ENCODE results near the gene SLC35G6.

SLC35G6 gene

DNA sequence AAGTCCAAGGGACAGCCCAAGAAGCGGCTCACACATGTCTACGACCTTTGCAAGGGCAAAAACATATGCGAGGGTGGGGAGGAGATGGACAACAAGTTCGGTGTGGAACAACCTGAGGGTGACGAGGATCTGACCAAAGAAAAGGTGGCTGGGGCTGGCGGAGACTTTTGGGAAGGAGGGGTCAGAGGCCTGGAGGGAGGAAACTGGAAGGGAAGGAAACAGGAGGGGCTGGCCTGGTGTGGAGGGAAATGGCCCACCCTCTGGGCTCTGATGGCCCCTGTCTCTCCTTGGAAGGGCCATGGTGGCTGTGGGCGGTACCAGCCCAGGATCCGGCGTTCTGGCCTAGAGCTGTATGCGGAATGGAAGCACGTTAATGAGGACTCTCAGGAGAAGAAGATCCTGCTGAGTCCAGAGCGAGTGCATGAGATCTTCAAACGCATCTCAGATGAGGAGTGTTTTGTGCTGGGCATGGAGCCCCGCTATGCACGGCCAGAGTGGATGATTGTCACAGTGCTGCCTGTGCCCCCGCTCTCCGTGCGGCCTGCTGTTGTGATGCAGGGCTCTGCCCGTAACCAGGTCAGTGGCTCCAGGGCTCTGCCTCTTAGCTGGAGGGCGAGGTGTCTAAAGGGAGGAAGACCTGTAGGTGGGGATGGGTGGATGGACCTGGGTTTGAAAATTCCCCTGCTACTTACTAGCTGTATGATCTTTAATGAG is 15.4 kb downstream of the SLC35G6 start:
- Histone ChIP-seq H3K27ac (ENCODE audit: low read length) (no peak overlapping the region), H3K4me3 (ENCODE audit: low read depth in 1 of 2, low read length in 2 of 2) (no peak overlapping the region), H3K36me3 (ENCODE audit: control insufficient read depth in 1 of 2, insufficient read depth in 2 of 2, low read length in 2 of 2) (peaks cover 51 to 52% of the 10 kb centered on the region in 2 donors)

DNA sequence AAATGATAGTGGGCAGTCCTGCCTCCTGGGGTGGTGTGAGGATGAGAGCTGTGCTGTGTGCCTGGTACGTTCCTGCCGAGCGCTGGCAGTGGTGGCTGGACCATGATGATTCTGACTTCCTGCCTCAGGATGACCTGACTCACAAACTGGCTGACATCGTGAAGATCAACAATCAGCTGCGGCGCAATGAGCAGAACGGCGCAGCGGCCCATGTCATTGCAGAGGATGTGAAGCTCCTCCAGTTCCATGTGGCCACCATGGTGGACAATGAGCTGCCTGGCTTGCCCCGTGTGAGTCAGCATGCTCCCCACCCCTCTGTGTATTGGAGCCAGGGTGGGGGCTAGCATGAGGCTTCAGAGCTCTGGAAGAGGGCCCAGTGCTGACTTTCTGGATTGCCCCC is 16.0 kb downstream of the SLC35G6 start:
- no peak overlapping the region for H3K27ac ChIP-seq (ENCODE audit: low read length)
- H3K36me3 ChIP-seq (ENCODE audit: control insufficient read depth in 1 of 2, insufficient read depth in 2 of 2, low read length in 2 of 2): peaks cover 57 to 58% of the 10 kb centered on the region in 2 donors
- no peak overlapping the region for H3K4me3 ChIP-seq (ENCODE audit: low read depth in 1 of 2, low read length in 2 of 2)

More for the DNA sequence above, 15.4 kb downstream of the SLC35G6 start:
- peaks cover 0 to 3% of the 10 kb centered on the region in 2 donors for H3K4me1 ChIP-seq (ENCODE audit: control insufficient read depth in 1 of 2, insufficient read depth in 2 of 2, low read length in 2 of 2)
- H3K9me3 ChIP-seq (ENCODE audit: control insufficient read depth in 1 of 2, low read length in 2 of 2): no peaks in the 10 kb centered on the region
- H3K27me3 ChIP-seq (ENCODE audit: low read depth, low read length): no peaks in the 10 kb centered on the region

DNA sequence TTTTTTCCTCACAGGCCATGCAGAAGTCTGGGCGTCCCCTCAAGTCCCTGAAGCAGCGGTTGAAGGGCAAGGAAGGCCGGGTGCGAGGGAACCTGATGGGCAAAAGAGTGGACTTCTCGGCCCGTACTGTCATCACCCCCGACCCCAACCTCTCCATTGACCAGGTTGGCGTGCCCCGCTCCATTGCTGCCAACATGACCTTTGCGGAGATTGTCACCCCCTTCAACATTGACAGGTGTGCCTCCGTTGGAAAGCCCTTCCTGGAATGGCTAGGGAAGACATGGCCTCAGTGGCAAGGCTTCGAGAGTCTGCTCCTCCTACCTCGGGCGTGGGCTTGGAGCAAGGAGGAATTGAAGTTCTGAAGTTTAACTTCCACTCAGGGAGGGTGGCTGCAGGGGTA is 16.4 kb downstream of the SLC35G6 start:
- no peak overlapping the region for H3K4me3 ChIP-seq (ENCODE audit: low read depth in 1 of 2, low read length in 2 of 2)
- H3K27ac ChIP-seq (ENCODE audit: low read length): no peak overlapping the region
- peaks cover 61 to 63% of the 10 kb centered on the region in 2 donors for H3K36me3 ChIP-seq (ENCODE audit: control insufficient read depth in 1 of 2, insufficient read depth in 2 of 2, low read length in 2 of 2)
- peaks cover 0 to 3% of the 10 kb centered on the region in 2 donors for H3K4me1 ChIP-seq (ENCODE audit: control insufficient read depth in 1 of 2, insufficient read depth in 2 of 2, low read length in 2 of 2)
- no peaks in the 10 kb centered on the region for H3K9me3 ChIP-seq (ENCODE audit: control insufficient read depth in 1 of 2, low read length in 2 of 2)
- H3K27me3 ChIP-seq (ENCODE audit: low read depth, low read length): no peaks in the 10 kb centered on the region

More for the DNA sequence above, 16.0 kb downstream of the SLC35G6 start:
- Histone ChIP-seq H3K4me1 (ENCODE audit: control insufficient read depth in 1 of 2, insufficient read depth in 2 of 2, low read length in 2 of 2) (peaks cover 0 to 3% of the 10 kb centered on the region in 2 donors), H3K27me3 (ENCODE audit: low read depth, low read length) (no peaks in the 10 kb centered on the region), H3K9me3 (ENCODE audit: control insufficient read depth in 1 of 2, low read length in 2 of 2) (no peaks in the 10 kb centered on the region)

DNA sequence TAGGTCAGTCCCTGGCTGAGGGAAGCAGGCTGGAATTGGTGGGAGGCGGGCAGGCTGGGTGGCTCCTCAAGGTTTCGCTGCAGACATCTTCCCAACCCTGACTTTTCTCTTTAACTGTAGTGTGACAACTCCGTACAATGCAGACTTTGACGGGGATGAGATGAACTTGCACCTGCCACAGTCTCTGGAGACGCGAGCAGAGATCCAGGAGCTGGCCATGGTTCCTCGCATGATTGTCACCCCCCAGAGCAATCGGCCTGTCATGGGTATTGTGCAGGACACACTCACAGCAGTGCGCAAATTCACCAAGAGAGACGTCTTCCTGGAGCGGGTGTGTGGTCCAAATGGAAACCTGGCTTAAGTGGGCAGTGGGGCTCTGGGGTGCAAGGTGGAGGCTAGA is 17.9 kb downstream of the SLC35G6 start:
- H3K27ac ChIP-seq (ENCODE audit: low read length): no peak overlapping the region
- no peaks in the 10 kb centered on the region for H3K9me3 ChIP-seq (ENCODE audit: control insufficient read depth in 1 of 2, low read length in 2 of 2)
- H3K4me3 ChIP-seq (ENCODE audit: low read depth in 1 of 2, low read length in 2 of 2): no peak overlapping the region
- peaks cover 75 to 78% of the 10 kb centered on the region in 2 donors for H3K36me3 ChIP-seq (ENCODE audit: control insufficient read depth in 1 of 2, insufficient read depth in 2 of 2, low read length in 2 of 2)
- H3K27me3 ChIP-seq (ENCODE audit: low read depth, low read length): no peaks in the 10 kb centered on the region
- no peaks in the 10 kb centered on the region for H3K4me1 ChIP-seq (ENCODE audit: control insufficient read depth in 1 of 2, insufficient read depth in 2 of 2, low read length in 2 of 2)

DNA sequence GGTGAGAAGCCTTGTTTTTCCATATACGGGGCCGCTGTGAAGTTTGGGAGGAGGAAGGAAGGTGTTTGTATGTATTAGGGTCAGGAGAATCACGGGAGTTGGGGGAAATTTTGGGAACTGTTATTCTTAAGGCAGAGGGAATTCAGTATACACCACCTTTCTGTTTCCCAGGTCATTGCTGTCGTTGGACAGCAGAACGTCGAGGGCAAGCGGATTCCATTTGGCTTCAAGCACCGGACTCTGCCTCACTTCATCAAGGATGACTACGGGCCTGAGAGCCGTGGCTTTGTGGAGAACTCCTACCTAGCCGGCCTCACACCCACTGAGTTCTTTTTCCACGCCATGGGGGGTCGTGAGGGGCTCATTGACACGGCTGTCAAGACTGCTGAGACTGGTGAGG is 20.5 kb downstream of the SLC35G6 start:
- Histone ChIP-seq H3K27ac (ENCODE audit: low read length) (no peak overlapping the region), H3K4me3 (ENCODE audit: low read depth in 1 of 2, low read length in 2 of 2) (no peak overlapping the region), H3K36me3 (ENCODE audit: control insufficient read depth in 1 of 2, insufficient read depth in 2 of 2, low read length in 2 of 2) (peaks cover 71 to 89% of the 10 kb centered on the region in 2 donors), H3K27me3 (ENCODE audit: low read depth, low read length) (no peaks in the 10 kb centered on the region), H3K4me1 (ENCODE audit: control insufficient read depth in 1 of 2, insufficient read depth in 2 of 2, low read length in 2 of 2) (no peaks in the 10 kb centered on the region), H3K9me3 (ENCODE audit: control insufficient read depth in 1 of 2, low read length in 2 of 2) (no peaks in the 10 kb centered on the region)

DNA sequence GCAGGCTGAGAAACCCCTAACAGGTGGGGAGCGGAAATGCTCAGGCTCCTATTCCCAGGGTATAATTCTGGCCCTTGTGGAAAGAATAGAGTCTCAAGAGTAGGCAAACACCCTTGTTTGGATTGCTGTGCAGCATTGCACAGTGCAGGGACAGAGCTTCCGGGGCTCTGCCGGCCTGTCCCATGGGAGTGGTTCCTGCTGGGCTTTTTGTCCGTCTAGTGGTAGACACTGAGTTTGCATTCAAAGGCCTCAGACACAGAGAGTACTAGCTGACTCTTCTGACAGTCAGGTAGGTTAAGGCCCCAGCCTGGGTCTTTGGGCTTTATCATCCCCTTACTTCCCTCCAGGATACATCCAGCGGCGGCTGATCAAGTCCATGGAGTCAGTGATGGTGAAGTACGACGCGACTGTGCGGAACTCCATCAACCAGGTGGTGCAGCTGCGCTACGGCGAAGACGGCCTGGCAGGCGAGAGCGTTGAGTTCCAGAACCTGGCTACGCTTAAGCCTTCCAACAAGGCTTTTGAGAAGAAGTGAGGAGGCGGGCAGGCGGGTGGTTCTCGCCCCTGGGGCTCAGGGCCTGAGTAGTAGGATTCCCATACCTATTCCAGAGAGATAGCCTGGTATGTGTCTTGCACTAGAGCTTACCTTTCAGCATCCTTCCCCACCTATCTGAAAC is 21.1 kb downstream of the SLC35G6 start:
- peaks cover 66 to 89% of the 10 kb centered on the region in 2 donors for H3K36me3 ChIP-seq (ENCODE audit: control insufficient read depth in 1 of 2, insufficient read depth in 2 of 2, low read length in 2 of 2)
- H3K27me3 ChIP-seq (ENCODE audit: low read depth, low read length): no peaks in the 10 kb centered on the region
- no peaks in the 10 kb centered on the region for H3K9me3 ChIP-seq (ENCODE audit: control insufficient read depth in 1 of 2, low read length in 2 of 2)
- H3K27ac ChIP-seq (ENCODE audit: low read length): no peak overlapping the region
- no peak overlapping the region for H3K4me3 ChIP-seq (ENCODE audit: low read depth in 1 of 2, low read length in 2 of 2)
- no peaks in the 10 kb centered on the region for H3K4me1 ChIP-seq (ENCODE audit: control insufficient read depth in 1 of 2, insufficient read depth in 2 of 2, low read length in 2 of 2)

DNA sequence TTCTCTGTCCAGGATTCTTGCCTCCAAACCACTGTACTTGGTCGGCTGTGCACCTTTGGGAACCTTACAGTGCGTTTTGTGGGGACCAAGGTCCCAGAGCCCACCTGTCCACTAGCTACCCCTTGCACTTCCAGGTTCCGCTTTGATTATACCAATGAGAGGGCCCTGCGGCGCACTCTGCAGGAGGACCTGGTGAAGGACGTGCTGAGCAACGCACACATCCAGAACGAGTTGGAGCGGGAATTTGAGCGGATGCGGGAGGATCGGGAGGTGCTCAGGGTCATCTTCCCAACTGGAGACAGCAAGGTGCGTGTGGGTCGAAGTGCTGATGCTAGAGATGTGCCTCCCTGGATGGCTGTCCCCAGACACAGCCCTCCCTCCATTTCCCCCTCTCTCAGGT is 21.7 kb downstream of the SLC35G6 start:
- Histone ChIP-seq H3K36me3 (ENCODE audit: control insufficient read depth in 1 of 2, insufficient read depth in 2 of 2, low read length in 2 of 2) (peaks cover 61 to 87% of the 10 kb centered on the region in 2 donors), H3K27ac (ENCODE audit: low read length) (no peak overlapping the region), H3K9me3 (ENCODE audit: control insufficient read depth in 1 of 2, low read length in 2 of 2) (no peaks in the 10 kb centered on the region), H3K27me3 (ENCODE audit: low read depth, low read length) (no peaks in the 10 kb centered on the region), H3K4me1 (ENCODE audit: control insufficient read depth in 1 of 2, insufficient read depth in 2 of 2, low read length in 2 of 2) (no peaks in the 10 kb centered on the region), H3K4me3 (ENCODE audit: low read depth in 1 of 2, low read length in 2 of 2) (no peak overlapping the region)

DNA sequence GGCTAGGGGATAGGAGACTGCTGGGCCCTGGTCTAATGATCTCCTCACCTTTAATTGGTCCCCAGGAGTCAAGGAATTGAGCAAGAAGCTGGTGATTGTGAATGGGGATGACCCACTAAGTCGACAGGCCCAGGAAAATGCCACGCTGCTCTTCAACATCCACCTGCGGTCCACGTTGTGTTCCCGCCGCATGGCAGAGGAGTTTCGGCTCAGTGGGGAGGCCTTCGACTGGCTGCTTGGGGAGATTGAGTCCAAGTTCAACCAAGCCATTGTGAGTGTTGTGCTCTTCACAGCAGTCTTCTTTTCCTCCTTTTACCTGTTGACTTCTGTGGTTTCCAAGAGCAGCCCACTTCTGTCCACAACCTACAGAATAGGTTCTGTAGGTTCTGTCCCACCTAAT is 22.3 kb downstream of the SLC35G6 start:
- Histone ChIP-seq H3K36me3 (ENCODE audit: control insufficient read depth in 1 of 2, insufficient read depth in 2 of 2, low read length in 2 of 2) (peaks cover 62 to 87% of the 10 kb centered on the region in 2 donors), H3K27me3 (ENCODE audit: low read depth, low read length) (no peaks in the 10 kb centered on the region)

DNA sequence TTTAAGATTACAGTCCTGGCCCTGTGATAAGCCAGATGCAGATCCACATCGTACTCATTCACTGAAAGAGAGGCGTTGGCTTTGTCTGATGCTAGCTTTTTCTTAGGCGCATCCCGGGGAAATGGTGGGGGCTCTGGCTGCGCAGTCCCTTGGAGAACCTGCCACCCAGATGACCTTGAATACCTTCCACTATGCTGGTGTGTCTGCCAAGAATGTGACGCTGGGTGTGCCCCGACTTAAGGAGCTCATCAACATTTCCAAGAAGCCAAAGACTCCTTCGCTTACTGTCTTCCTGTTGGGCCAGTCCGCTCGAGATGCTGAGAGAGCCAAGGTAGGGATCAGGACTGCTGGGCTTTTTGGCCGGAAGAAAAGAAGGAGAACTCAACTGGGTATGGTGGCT is 26.9 kb downstream of the SLC35G6 start:
- Histone ChIP-seq H3K36me3 (ENCODE audit: control insufficient read depth in 1 of 2, insufficient read depth in 2 of 2, low read length in 2 of 2) (peaks cover 55 to 90% of the 10 kb centered on the region in 2 donors), H3K27ac (ENCODE audit: low read length) (no peak overlapping the region), H3K27me3 (ENCODE audit: low read depth, low read length) (no peaks in the 10 kb centered on the region), H3K4me1 (ENCODE audit: control insufficient read depth in 1 of 2, insufficient read depth in 2 of 2, low read length in 2 of 2) (no peaks in the 10 kb centered on the region), H3K9me3 (ENCODE audit: control insufficient read depth in 1 of 2, low read length in 2 of 2) (no peaks in the 10 kb centered on the region), H3K4me3 (ENCODE audit: low read depth in 1 of 2, low read length in 2 of 2) (no peak overlapping the region)

More for the DNA sequence above, 22.3 kb downstream of the SLC35G6 start:
- H3K9me3 ChIP-seq (ENCODE audit: control insufficient read depth in 1 of 2, low read length in 2 of 2): no peaks in the 10 kb centered on the region
- H3K4me3 ChIP-seq (ENCODE audit: low read depth in 1 of 2, low read length in 2 of 2): no peak overlapping the region
- no peaks in the 10 kb centered on the region for H3K4me1 ChIP-seq (ENCODE audit: control insufficient read depth in 1 of 2, insufficient read depth in 2 of 2, low read length in 2 of 2)
- no peak overlapping the region for H3K27ac ChIP-seq (ENCODE audit: low read length)

DNA sequence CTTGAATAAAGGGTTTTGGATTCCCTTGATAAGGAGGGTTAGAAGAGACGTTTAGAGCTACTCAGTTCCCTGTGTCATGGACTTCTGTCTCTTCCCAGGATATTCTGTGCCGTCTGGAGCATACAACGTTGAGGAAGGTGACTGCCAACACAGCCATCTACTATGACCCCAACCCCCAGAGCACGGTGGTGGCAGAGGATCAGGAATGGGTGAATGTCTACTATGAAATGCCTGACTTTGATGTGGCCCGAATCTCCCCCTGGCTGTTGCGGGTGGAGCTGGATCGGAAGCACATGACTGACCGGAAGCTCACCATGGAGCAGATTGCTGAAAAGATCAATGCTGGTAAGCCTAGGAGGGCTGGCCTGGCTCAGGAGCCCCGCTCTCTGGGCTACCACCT is 27.6 kb downstream of the SLC35G6 start:
- Histone ChIP-seq H3K27me3 (ENCODE audit: low read depth, low read length) (no peaks in the 10 kb centered on the region), H3K9me3 (ENCODE audit: control insufficient read depth in 1 of 2, low read length in 2 of 2) (no peaks in the 10 kb centered on the region), H3K36me3 (ENCODE audit: control insufficient read depth in 1 of 2, insufficient read depth in 2 of 2, low read length in 2 of 2) (peaks cover 55 to 90% of the 10 kb centered on the region in 2 donors), H3K4me1 (ENCODE audit: control insufficient read depth in 1 of 2, insufficient read depth in 2 of 2, low read length in 2 of 2) (no peaks in the 10 kb centered on the region), H3K27ac (ENCODE audit: low read length) (no peak overlapping the region), H3K4me3 (ENCODE audit: low read depth in 1 of 2, low read length in 2 of 2) (no peak overlapping the region)

DNA sequence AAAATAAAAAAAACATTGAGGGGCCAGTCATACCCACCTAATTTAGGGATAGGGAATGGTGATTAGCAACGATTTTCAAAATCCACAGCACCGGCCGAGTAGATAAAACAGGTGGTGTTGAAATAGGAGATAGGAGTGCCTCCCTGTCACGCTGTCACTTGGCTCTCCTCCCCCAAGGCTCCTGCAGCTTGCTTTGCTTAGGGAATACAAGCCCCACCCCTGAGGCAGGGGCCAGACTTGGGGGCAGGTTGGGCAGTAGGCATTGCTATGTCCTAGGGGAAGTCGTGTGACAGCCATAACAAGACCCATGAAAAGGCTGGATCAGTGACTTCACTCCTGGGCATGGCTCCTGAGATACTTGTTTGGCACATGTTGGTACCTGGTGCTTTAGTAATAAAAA is 28.7 kb downstream of the SLC35G6 start:
- Histone ChIP-seq H3K4me1 (ENCODE audit: control insufficient read depth in 1 of 2, insufficient read depth in 2 of 2, low read length in 2 of 2) (no peaks in the 10 kb centered on the region), H3K27ac (ENCODE audit: low read length) (no peak overlapping the region), H3K36me3 (ENCODE audit: control insufficient read depth in 1 of 2, insufficient read depth in 2 of 2, low read length in 2 of 2) (peaks cover 58 to 86% of the 10 kb centered on the region in 2 donors), H3K9me3 (ENCODE audit: control insufficient read depth in 1 of 2, low read length in 2 of 2) (no peaks in the 10 kb centered on the region), H3K27me3 (ENCODE audit: low read depth, low read length) (no peaks in the 10 kb centered on the region), H3K4me3 (ENCODE audit: low read depth in 1 of 2, low read length in 2 of 2) (no peak overlapping the region)
